Esophagus squamous epithelium (tissue), 4 donors: Measurements from ENCODE around the gene ATP6V0A4.

Experiments used
- POLR2A ChIP-seq, 4 donors: fragments of 450-650 bp; IDR thresholded peaks; one replicate each; pipeline ENCODE4 v1.6.1; 2017; ENCODE audit warnings: antibody characterized with exemption in 4 of 4, mild to moderate bottlenecking in 4 of 4, moderate library complexity in 3 of 4
- TF ChIP-seq, protein P1 (sequence below), 6 experiments: fragments of 450-650 bp in 4 of 6; fragments of 200-600 bp in 2 of 6; sonication (generic) in 2 of 6; IDR thresholded peaks; one replicate each; pipeline ENCODE4 v1.5.1; 2016 to 2019; ENCODE audit warnings: antibody characterized with exemption in 6 of 6, mild to moderate bottlenecking in 4 of 6, moderate library complexity in 4 of 6

DNA sequence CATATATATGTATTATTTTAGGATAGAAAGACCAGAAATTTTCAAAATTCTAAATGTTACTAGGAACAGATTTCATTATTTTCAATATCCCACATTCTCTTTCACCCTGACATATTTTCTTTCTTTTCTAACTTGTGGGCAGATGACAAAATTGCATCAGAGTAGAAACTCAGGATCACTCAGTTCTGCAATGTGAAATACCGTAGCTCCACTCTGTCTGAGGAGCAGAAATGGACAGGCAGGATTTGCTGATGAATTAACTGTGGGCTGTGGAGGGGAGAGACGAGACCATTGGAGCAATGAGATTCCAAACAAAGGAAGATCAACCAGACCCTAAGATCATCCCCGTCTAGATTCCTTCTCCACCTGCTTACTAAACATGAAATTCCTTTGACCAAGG is 59.9 kb downstream of the ATP6V0A4 start:
- TF ChIP-seq, protein P1, sequence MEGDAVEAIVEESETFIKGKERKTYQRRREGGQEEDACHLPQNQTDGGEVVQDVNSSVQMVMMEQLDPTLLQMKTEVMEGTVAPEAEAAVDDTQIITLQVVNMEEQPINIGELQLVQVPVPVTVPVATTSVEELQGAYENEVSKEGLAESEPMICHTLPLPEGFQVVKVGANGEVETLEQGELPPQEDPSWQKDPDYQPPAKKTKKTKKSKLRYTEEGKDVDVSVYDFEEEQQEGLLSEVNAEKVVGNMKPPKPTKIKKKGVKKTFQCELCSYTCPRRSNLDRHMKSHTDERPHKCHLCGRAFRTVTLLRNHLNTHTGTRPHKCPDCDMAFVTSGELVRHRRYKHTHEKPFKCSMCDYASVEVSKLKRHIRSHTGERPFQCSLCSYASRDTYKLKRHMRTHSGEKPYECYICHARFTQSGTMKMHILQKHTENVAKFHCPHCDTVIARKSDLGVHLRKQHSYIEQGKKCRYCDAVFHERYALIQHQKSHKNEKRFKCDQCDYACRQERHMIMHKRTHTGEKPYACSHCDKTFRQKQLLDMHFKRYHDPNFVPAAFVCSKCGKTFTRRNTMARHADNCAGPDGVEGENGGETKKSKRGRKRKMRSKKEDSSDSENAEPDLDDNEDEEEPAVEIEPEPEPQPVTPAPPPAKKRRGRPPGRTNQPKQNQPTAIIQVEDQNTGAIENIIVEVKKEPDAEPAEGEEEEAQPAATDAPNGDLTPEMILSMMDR (IDR thresholded peaks at IDR 0.05) = no peak
- TF ChIP-seq POLR2A (IDR thresholded peaks at IDR 0.05) = no peak
